BJ (cell line): ENCODE data around the gene ADTRP. TPM values are rescaled to one million over a fixed set of nuclear protein-coding genes. Genes with fewer than 3 reads are reported as not detected.

ENCODE experiments used
- CTCF ChIA-PET: fragments of 350-600 bp; formaldehyde crosslinking; extraction: SDS; loops from one replicate; lab custom pipeline; 2021; ENCODE audit warnings: antibody characterized with exemption, inconsistent platforms; lab: Yijun Ruan, JAX
- POLR2A ChIA-PET: fragments of 300-600 bp; sonication (Branson Sonifier 250); formaldehyde crosslinking; extraction: SDS; loops from one replicate; lab custom pipeline; 2021; ENCODE audit warnings: antibody characterized with exemption; lab: Charles Lee
- DNase-seq: peaks from one replicate; pipeline ENCODE4 v3.0.0-alpha.2; 2011; ENCODE audit warnings: low read depth
- H3K27me3 ChIP-seq: 2 replicates; pipeline ENCODE4 v1.6.0; 2011; ENCODE audit warnings: low read length; ENCODE audit not compliant: control insufficient read depth, insufficient read depth
- H3K36me3 ChIP-seq: 2 replicates; pipeline ENCODE4 v1.5.1; 2011; ENCODE audit warnings: low read length; ENCODE audit not compliant: control insufficient read depth, insufficient read depth
- H3K4me3 ChIP-seq: 2 replicates; pipeline ENCODE4 v1.5.1; 2011; ENCODE audit warnings: low read depth, mild to moderate bottlenecking, control low read depth, low read length
- CTCF ChIP-seq: IDR thresholded peaks from 2 replicates; pipeline ENCODE4 v1.5.1; 2011; ENCODE audit warnings: low read depth, mild to moderate bottlenecking, control low read depth, inconsistent platforms, low read length, moderate library complexity; ENCODE audit not compliant: insufficient read depth
- polyA plus RNA-seq: library from polyadenylated mRNA; depleted of rRNA; stranded (reverse); fragments of >200 nt; gene quantifications from 2 replicates; pipeline ENCODE4 v1.2.3, GENCODE V29; 2011

The ADTRP gene
- polyA plus RNA-seq, 1 experiment: 0.58 TPM

GRCh38 chr6:11782524-11782923, 3.9 kb upstream of the ADTRP start:
- H3K4me3 ChIP-seq: no peak overlapping the region
- TF ChIP-seq CTCF: no peak
- H3K36me3 ChIP-seq: no peaks in the 10 kb centered on the region
- no peaks in the 10 kb centered on the region for H3K27me3 ChIP-seq
- DNase-seq: no peak
- ChIA-PET CTCF (no interaction called here), POLR2A (no interaction called here)

GRCh38 chr6:11780097-11780428, 1.5 kb upstream of the ADTRP start:
- Histone ChIP-seq H3K36me3 (no peaks in the 10 kb centered on the region), H3K27me3 (no peaks in the 10 kb centered on the region), H3K4me3 (no peak overlapping the region)
- TF ChIP-seq CTCF: no peak
- no peak for DNase-seq
- POLR2A ChIA-PET: no interaction called here
- CTCF ChIA-PET: no interaction called here

GRCh38 chr6:11779329-11780096, 910 bp upstream of the ADTRP start:
- TF ChIP-seq CTCF: no peak
- CTCF ChIA-PET: no interaction called here
- Histone ChIP-seq H3K4me3 (no peak overlapping the region), H3K36me3 (no peaks in the 10 kb centered on the region), H3K27me3 (no peaks in the 10 kb centered on the region)
- POLR2A ChIA-PET: no interaction called here
- no peak for DNase-seq

GRCh38 chr6:11778036-11778435, 567 bp downstream of the ADTRP start:
- ChIA-PET POLR2A (interaction anchor here (0.7 kb wide), 1 partner anchor 11 kb away, joined by 5 read pairs; no protein-coding TSS in a partner anchor), CTCF (interaction anchor here (0.7 kb wide), 2 partner anchors 8 to 257 kb away, joined by 3 read pairs; no protein-coding TSS in a partner anchor)

More at GRCh38 chr6:11778036-11778435, 567 bp downstream of the ADTRP start:
- Histone ChIP-seq H3K27me3 (no peaks in the 10 kb centered on the region), H3K36me3 (no peaks in the 10 kb centered on the region), H3K4me3 (no peak overlapping the region)
- DNase-seq: no peak
- TF ChIP-seq CTCF: no peak
